ENCODE results near the gene SCD5. TPM values are rescaled to one million over a fixed set of nuclear protein-coding genes. Genes with fewer than 3 reads are reported as not detected.

Gene SCD5
- total RNA-seq, 1 experiment from 2014 or later: 16.3 TPM

- H3K4me3 Mint-ChIP-seq (ENCODE audit: low read depth, unreplicated experiment): no peak overlapping the region
- no peaks in the 10 kb centered on the region for H3K4me1 Mint-ChIP-seq (ENCODE audit: low read depth, unreplicated experiment)
- H3K36me3 Mint-ChIP-seq (ENCODE audit: insufficient read depth, unreplicated experiment): no peaks in the 10 kb centered on the region
- no TSS peak for BruUV-seq (replicated peaks)
- no peaks in the 10 kb centered on the region for H3K9me3 Mint-ChIP-seq (ENCODE audit: low read depth, unreplicated experiment)
- H3K27me3 Mint-ChIP-seq (ENCODE audit: unreplicated experiment): no peaks in the 10 kb centered on the region
- TF ChIP-seq CTCF (IDR thresholded peaks at IDR 0.05; ENCODE audit: unreplicated experiment): no peak
- DNase-seq: no peak
- intact Hi-C loops (cut with micrococcal nuclease; ENCODE audit: unreplicated experiment): no loop called here
- CTCF ChIA-PET: interaction anchor here (1.2 kb wide), 1 partner anchor 57 kb away, joined by 3 read pairs; no protein-coding TSS in a partner anchor
- H3K27ac Mint-ChIP-seq (ENCODE audit: unreplicated experiment): no peak overlapping the region
Measured at GRCh38 chr4:82706349-82707000, 92.1 kb downstream of the SCD5 start.

- CTCF ChIA-PET: no interaction called here
- no peaks in the 10 kb centered on the region for H3K36me3 Mint-ChIP-seq (ENCODE audit: insufficient read depth, unreplicated experiment)
Measured at GRCh38 chr4:82705928-82706300, 92.7 kb downstream of the SCD5 start.

GRCh38 chr4:82705169-82705927, 93.2 kb downstream of the SCD5 start:
- intact Hi-C loops (cut with micrococcal nuclease; ENCODE audit: unreplicated experiment): no loop called here
- no peaks in the 10 kb centered on the region for H3K27me3 Mint-ChIP-seq (ENCODE audit: unreplicated experiment)
- H3K9me3 Mint-ChIP-seq (ENCODE audit: low read depth, unreplicated experiment): no peaks in the 10 kb centered on the region
- no peaks in the 10 kb centered on the region for H3K4me1 Mint-ChIP-seq (ENCODE audit: low read depth, unreplicated experiment)
- no peak overlapping the region for H3K4me3 Mint-ChIP-seq (ENCODE audit: low read depth, unreplicated experiment)
- CTCF ChIA-PET: no interaction called here
- no peak for DNase-seq
- BruUV-seq (replicated peaks): no TSS peak
- no peaks in the 10 kb centered on the region for H3K36me3 Mint-ChIP-seq (ENCODE audit: insufficient read depth, unreplicated experiment)
- TF ChIP-seq CTCF (IDR thresholded peaks at IDR 0.05; ENCODE audit: unreplicated experiment): no peak
- no peak overlapping the region for H3K27ac Mint-ChIP-seq (ENCODE audit: unreplicated experiment)

More at GRCh38 chr4:82705928-82706300, 92.7 kb downstream of the SCD5 start:
- no peaks in the 10 kb centered on the region for H3K9me3 Mint-ChIP-seq (ENCODE audit: low read depth, unreplicated experiment)
- no peak for DNase-seq
- TF ChIP-seq CTCF (IDR thresholded peaks at IDR 0.05; ENCODE audit: unreplicated experiment): no peak
- no peak overlapping the region for H3K4me3 Mint-ChIP-seq (ENCODE audit: low read depth, unreplicated experiment)
- BruUV-seq (replicated peaks): no TSS peak
- intact Hi-C loops (cut with micrococcal nuclease; ENCODE audit: unreplicated experiment): no loop called here
- no peak overlapping the region for H3K27ac Mint-ChIP-seq (ENCODE audit: unreplicated experiment)
- no peaks in the 10 kb centered on the region for H3K4me1 Mint-ChIP-seq (ENCODE audit: low read depth, unreplicated experiment)
- H3K27me3 Mint-ChIP-seq (ENCODE audit: unreplicated experiment): no peaks in the 10 kb centered on the region

GRCh38 chr4:82704156-82704555, 94.4 kb downstream of the SCD5 start:
- no peaks in the 10 kb centered on the region for H3K9me3 Mint-ChIP-seq (ENCODE audit: low read depth, unreplicated experiment)
- no peak overlapping the region for H3K4me3 Mint-ChIP-seq (ENCODE audit: low read depth, unreplicated experiment)
- no peaks in the 10 kb centered on the region for H3K27me3 Mint-ChIP-seq (ENCODE audit: unreplicated experiment)
- no peaks in the 10 kb centered on the region for H3K36me3 Mint-ChIP-seq (ENCODE audit: insufficient read depth, unreplicated experiment)
- TF ChIP-seq CTCF (IDR thresholded peaks at IDR 0.05; ENCODE audit: unreplicated experiment): no peak
- CTCF ChIA-PET: no interaction called here
- H3K27ac Mint-ChIP-seq (ENCODE audit: unreplicated experiment): no peak overlapping the region
- no TSS peak for BruUV-seq (replicated peaks)
- no peaks in the 10 kb centered on the region for H3K4me1 Mint-ChIP-seq (ENCODE audit: low read depth, unreplicated experiment)
- no peak for DNase-seq
- intact Hi-C loops (cut with micrococcal nuclease; ENCODE audit: unreplicated experiment): no loop called here
